GM23338 (cell line): ENCODE results near the gene CRPPA. TPM values are rescaled to one million over a fixed set of nuclear protein-coding genes. Genes with fewer than 3 reads are reported as not detected.

Experiments used
- ATAC-seq: fragments of 200-7000 bp; cut with Tn5 transposase; 3 replicates; pipeline ENCODE4 v1.9.1; 2020
- DNase-seq: peaks from one replicate; pipeline ENCODE4 v3.0.0-alpha.2; 2015; ENCODE audit warnings: low spot score
- H2AFZ ChIP-seq: fragments of 200-600 bp; sonication (generic); 2 replicates; pipeline ENCODE4 v1.8.0; 2016; ENCODE audit warnings: antibody characterized with exemption, mild to moderate bottlenecking, moderate library complexity
- H3F3A ChIP-seq: fragments of 200-600 bp; sonication (generic); replicated peaks from 2 replicates; pipeline ENCODE4 v1.8.0; 2017; ENCODE audit warnings: antibody characterized with exemption, mixed run types, low read depth
- H3K27ac ChIP-seq: fragments of 200-600 bp; sonication (generic); 2 replicates; pipeline ENCODE4 v1.6.1; 2016; ENCODE audit warnings: low read depth
- H3K27me3 ChIP-seq: fragments of 200-600 bp; sonication (generic); 2 replicates; pipeline ENCODE4 v1.8.0; 2016; ENCODE audit warnings: mild to moderate bottlenecking, mixed run types, moderate library complexity; ENCODE audit not compliant: insufficient read depth
- H3K36me3 ChIP-seq: fragments of 200-600 bp; sonication (generic); 2 replicates; pipeline ENCODE4 v1.8.0; 2016; ENCODE audit warnings: mild to moderate bottlenecking; ENCODE audit not compliant: insufficient read depth
- H3K4me1 ChIP-seq: fragments of 200-600 bp; sonication (generic); 2 replicates; pipeline ENCODE4 v1.8.0; 2016; ENCODE audit warnings: mild to moderate bottlenecking, moderate library complexity; ENCODE audit not compliant: insufficient read depth
- H3K4me2 ChIP-seq: fragments of 200-600 bp; sonication (generic); 2 replicates; pipeline ENCODE4 v1.7.1; 2017; ENCODE audit warnings: mixed run types
- H3K4me3 ChIP-seq: fragments of 200-600 bp; sonication (generic); 2 replicates; pipeline ENCODE4 v1.6.1; 2016; ENCODE audit warnings: mixed run types
- H3K79me2 ChIP-seq: fragments of 200-600 bp; sonication (generic); replicated peaks from 2 replicates; pipeline ENCODE4 v1.8.0; 2017; ENCODE audit warnings: mild to moderate bottlenecking; ENCODE audit not compliant: insufficient read depth
- H3K9me2 ChIP-seq: fragments of 200-600 bp; sonication (generic); 2 replicates; pipeline ENCODE4 v1.8.0; 2017; ENCODE audit not compliant: insufficient read depth
- H4K20me1 ChIP-seq: fragments of 200-600 bp; sonication (generic); replicated peaks from 2 replicates; pipeline ENCODE4 v1.8.0; 2017; ENCODE audit warnings: mild to moderate bottlenecking; ENCODE audit not compliant: insufficient read depth
- H3K27ac Mint-ChIP-seq: 2 replicates; pipeline ENCODE4 v1.8.0; 2020; ENCODE audit warnings: inconsistent platforms, mild to moderate bottlenecking, moderate library complexity, mixed read lengths
- H3K27me3 Mint-ChIP-seq: 3 replicates; pipeline ENCODE4 v1.8.0; 2022; ENCODE audit warnings: low read depth, mild to moderate bottlenecking, moderate library complexity, mixed read lengths, inconsistent platforms; ENCODE audit not compliant: insufficient read depth, poor library complexity
- H3K36me3 Mint-ChIP-seq: 3 replicates; pipeline ENCODE4 v1.8.0; 2021; ENCODE audit warnings: low read depth, mild to moderate bottlenecking, inconsistent platforms, moderate library complexity, mixed read lengths
- H3K4me1 Mint-ChIP-seq: 3 replicates; pipeline ENCODE4 v1.8.0; 2020; ENCODE audit warnings: mild to moderate bottlenecking, inconsistent platforms, mixed read lengths
- H3K4me3 Mint-ChIP-seq: 3 replicates; pipeline ENCODE4 v1.8.0; 2021; ENCODE audit warnings: moderate library complexity, mild to moderate bottlenecking, inconsistent platforms, mixed read lengths
- H3K9me3 Mint-ChIP-seq: 3 replicates; pipeline ENCODE4 v1.8.0; 2020; ENCODE audit warnings: moderate library complexity, mild to moderate bottlenecking, inconsistent platforms, mixed read lengths
- CREB1 ChIP-seq: fragments of 250-450 bp; sonication (Bioruptor Pico); IDR thresholded peaks from 2 replicates; pipeline ENCODE4 v1.5.0; 2020; ENCODE audit warnings: low read depth, mild to moderate bottlenecking, moderate library complexity
- EZH2phosphoT487 ChIP-seq: fragments of 200-600 bp; sonication (generic); IDR thresholded peaks from one replicate; pipeline ENCODE4 v1.8.1; 2018; ENCODE audit warnings: antibody characterized with exemption; ENCODE audit not compliant: unreplicated experiment
- JUNB ChIP-seq: IDR thresholded peaks from one replicate; pipeline ENCODE4 v1.6.1; 2016; ENCODE audit warnings: antibody characterized with exemption; ENCODE audit not compliant: unreplicated experiment
- NANOG ChIP-seq: IDR thresholded peaks from 2 replicates; pipeline ENCODE4 v1.6.1; 2016; ENCODE audit warnings: antibody characterized with exemption, borderline replicate concordance
- POLR2AphosphoS5 ChIP-seq: IDR thresholded peaks from 2 replicates; pipeline ENCODE4 v1.6.1; 2016; ENCODE audit warnings: antibody characterized with exemption, low read depth
- STAT1 ChIP-seq: IDR thresholded peaks from one replicate; pipeline ENCODE4 v1.6.1; 2016; ENCODE audit warnings: antibody characterized with exemption; ENCODE audit not compliant: unreplicated experiment
- ZNF114 ChIP-seq: fragments of 250-450 bp; sonication (Bioruptor Pico); IDR thresholded peaks from 2 replicates; pipeline ENCODE4 v1.5.0; 2020; ENCODE audit warnings: mild to moderate bottlenecking, moderate library complexity
- polyA plus RNA-seq: library from polyadenylated mRNA; unstranded; fragments of >200 nt; fragmentation: Nextera tagmentation; extraction: Ambion mirVana; gene quantifications from 2 replicates; pipeline ENCODE4 v1.2.1, GENCODE V29; 2016
- total RNA-seq: library from RNA; depleted of rRNA; stranded (reverse); fragments of >200 nt; shearing (Covaris generic); gene quantifications from 2 replicates; pipeline ENCODE4 v1.2.3, GENCODE V29; 2014
- TF ChIP-seq, protein P1 (sequence below), 2 experiments: fragments of 200-600 bp in 1 of 2; sonication (generic) in 1 of 2; conservative IDR thresholded peaks; 2 replicates each; pipeline versions ENCODE4 v1.5.1 to v1.6.1; 2016 to 2017; ENCODE audit warnings: antibody characterized with exemption in 2 of 2, low read depth in 2 of 2, mild to moderate bottlenecking in 2 of 2, moderate library complexity in 1 of 2
- TF ChIP-seq, protein P2 (sequence below): IDR thresholded peaks from 2 replicates; pipeline ENCODE4 v1.6.1; 2016; ENCODE audit warnings: antibody characterized with exemption

The CRPPA gene
- total and polyA plus RNA-seq, 2 experiments from 2014 or later, result 0.45 to 0.73 TPM

DNA sequence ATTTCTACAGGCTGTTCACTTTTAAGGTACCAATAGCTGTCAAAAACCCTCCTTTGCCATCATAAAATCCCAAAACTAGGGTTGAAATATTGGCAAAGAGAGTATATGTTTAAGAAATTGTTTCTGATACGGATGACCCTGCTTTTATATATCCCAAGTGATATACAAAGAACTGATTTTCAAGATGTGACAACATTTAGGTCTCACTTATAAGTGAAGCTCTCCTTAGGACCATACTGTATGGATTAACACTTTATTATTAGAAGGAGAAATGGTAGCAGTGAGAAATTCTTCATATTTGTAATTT lies 11.0 kb upstream of the CRPPA start:
- Mint-ChIP-seq H3K36me3 (no peaks in the 10 kb centered on the region), H3K4me1 (no peaks in the 10 kb centered on the region), H3K27ac (no peak overlapping the region), H3K4me3 (no peak overlapping the region), H3K27me3 (no peaks in the 10 kb centered on the region), H3K9me3 (no peaks in the 10 kb centered on the region)
- Histone ChIP-seq H3F3A (no peaks in the 10 kb centered on the region), H3K4me1 (no peaks in the 10 kb centered on the region), H4K20me1 (no peaks in the 10 kb centered on the region), H2AFZ (no peak overlapping the region), H3K9me2 (no peaks in the 10 kb centered on the region), H3K4me3 (no peak overlapping the region), H3K79me2 (no peaks in the 10 kb centered on the region), H3K27me3 (no peaks in the 10 kb centered on the region), H3K36me3 (no peaks in the 10 kb centered on the region), H3K27ac (no peak overlapping the region), H3K4me2 (no peak overlapping the region)
- DNase-seq (no peak), ATAC-seq (no peak)
- TF ChIP-seq STAT1, result no peak
- TF ChIP-seq CREB1 (CRISPR knock-in tag), result no peak
- no peak for TF ChIP-seq NANOG
- TF ChIP-seq, protein P1, sequence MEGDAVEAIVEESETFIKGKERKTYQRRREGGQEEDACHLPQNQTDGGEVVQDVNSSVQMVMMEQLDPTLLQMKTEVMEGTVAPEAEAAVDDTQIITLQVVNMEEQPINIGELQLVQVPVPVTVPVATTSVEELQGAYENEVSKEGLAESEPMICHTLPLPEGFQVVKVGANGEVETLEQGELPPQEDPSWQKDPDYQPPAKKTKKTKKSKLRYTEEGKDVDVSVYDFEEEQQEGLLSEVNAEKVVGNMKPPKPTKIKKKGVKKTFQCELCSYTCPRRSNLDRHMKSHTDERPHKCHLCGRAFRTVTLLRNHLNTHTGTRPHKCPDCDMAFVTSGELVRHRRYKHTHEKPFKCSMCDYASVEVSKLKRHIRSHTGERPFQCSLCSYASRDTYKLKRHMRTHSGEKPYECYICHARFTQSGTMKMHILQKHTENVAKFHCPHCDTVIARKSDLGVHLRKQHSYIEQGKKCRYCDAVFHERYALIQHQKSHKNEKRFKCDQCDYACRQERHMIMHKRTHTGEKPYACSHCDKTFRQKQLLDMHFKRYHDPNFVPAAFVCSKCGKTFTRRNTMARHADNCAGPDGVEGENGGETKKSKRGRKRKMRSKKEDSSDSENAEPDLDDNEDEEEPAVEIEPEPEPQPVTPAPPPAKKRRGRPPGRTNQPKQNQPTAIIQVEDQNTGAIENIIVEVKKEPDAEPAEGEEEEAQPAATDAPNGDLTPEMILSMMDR (conservative IDR thresholded peaks at IDR 0.05; ENCODE audit: low read depth in 2 of 2), result no peak
- TF ChIP-seq ZNF114 (CRISPR knock-in tag), result no peak

DNA sequence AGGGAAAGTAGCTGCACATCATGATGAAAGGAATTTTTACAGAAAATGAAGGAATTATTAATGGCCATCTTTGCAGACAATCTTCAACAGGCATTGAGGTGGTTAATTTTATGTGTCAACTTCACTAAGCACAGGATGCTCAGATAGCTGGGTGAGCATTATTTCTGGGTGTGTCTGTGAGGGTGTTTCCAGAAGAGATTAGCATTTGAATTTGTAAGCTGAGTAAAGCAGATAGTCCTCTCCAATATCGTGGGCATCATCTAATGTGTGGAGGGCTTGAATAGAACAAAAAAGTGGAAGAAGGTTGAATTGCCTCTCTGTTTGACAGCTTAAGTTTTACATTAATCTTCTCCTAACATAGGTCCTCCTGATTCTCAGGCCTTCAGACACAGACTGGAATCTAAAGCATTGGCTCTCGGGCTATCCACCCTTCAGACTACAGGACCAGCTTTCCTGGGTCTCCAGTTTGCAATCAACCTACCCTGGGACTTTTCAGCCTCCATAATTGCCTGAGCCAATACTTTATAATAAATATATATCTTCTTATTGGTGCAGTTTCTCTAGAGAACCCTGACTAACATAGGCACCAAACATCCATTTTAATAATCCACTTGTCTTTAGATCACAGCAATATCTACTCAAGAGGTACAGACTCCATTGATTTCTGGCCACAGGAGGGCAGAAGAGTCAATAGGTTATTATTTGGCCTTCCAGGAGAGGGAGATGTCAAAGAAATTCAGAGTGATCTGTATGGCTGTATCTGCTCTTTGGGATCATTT lies 10.5 kb upstream of the CRPPA start:
- Mint-ChIP-seq H3K27me3 (no peaks in the 10 kb centered on the region), H3K9me3 (no peaks in the 10 kb centered on the region)

More for the DNA sequence above, 10.5 kb upstream of the CRPPA start:
- no peaks in the 10 kb centered on the region for H3K4me1 Mint-ChIP-seq
- no peak overlapping the region for H3K4me2 ChIP-seq
- H4K20me1 ChIP-seq, result no peaks in the 10 kb centered on the region
- no peak overlapping the region for H3K27ac Mint-ChIP-seq
- no peak overlapping the region for H2AFZ ChIP-seq
- H3K36me3 Mint-ChIP-seq, result no peaks in the 10 kb centered on the region
- ATAC-seq (peak; percentile 92), DNase-seq (peak; percentile 68)
- no peak overlapping the region for H3K27ac ChIP-seq
- no peaks in the 10 kb centered on the region for H3K9me2 ChIP-seq
- H3K36me3 ChIP-seq, result no peaks in the 10 kb centered on the region
- no peak overlapping the region for H3K4me3 Mint-ChIP-seq
- no peaks in the 10 kb centered on the region for H3K4me1 ChIP-seq
- no peaks in the 10 kb centered on the region for H3F3A ChIP-seq
- no peaks in the 10 kb centered on the region for H3K27me3 ChIP-seq
- no peaks in the 10 kb centered on the region for H3K79me2 ChIP-seq
- TF ChIP-seq NANOG (no peak), EZH2phosphoT487 (no peak), ZNF114 (CRISPR knock-in tag) (no peak), JUNB (no peak), POLR2AphosphoS5 (no peak)
- TF ChIP-seq, protein P1 (conservative IDR thresholded peaks at IDR 0.05; ENCODE audit: low read depth in 2 of 2), result peak; percentile 75 to 76
- TF ChIP-seq, protein P2, sequence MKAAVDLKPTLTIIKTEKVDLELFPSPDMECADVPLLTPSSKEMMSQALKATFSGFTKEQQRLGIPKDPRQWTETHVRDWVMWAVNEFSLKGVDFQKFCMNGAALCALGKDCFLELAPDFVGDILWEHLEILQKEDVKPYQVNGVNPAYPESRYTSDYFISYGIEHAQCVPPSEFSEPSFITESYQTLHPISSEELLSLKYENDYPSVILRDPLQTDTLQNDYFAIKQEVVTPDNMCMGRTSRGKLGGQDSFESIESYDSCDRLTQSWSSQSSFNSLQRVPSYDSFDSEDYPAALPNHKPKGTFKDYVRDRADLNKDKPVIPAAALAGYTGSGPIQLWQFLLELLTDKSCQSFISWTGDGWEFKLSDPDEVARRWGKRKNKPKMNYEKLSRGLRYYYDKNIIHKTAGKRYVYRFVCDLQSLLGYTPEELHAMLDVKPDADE, result no peak
- no peak overlapping the region for H3K4me3 ChIP-seq
